DMS153 (cell line): Measurements from ENCODE around the gene TCAF2.
"Not testable (repeated sequence)": the region's sequence is repeated elsewhere in the genome, so short reads cannot be mapped to it uniquely, and the experiment has no call there.

Experiments
- DNase-seq: peaks from one replicate; lab custom pipeline; 2025; lab: John Stamatoyannopoulos, UW

The TCAF2 gene

DNA sequence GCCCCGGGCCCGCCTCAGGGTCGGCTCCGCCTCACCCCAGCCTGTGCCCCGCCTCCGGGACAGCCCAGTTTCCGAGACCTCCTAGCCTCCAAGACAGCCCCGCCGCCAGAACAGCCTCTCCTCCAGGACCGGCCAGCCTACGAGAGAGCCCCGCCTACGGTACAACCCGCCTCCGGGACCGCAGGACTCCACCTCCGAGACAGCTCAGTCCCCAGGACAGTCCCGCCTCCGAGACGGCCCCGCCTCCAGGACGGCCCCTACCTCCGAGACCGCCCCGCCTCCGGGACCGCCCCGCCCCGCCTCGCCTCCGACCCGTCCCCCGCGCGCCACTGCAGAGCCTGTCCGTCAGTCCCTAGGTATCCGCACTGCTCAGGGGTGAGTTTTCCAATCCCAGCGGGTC lies at the start of gene TCAF2:
TCAF2 (plus strand) TSS at position 329 of the 400 bp plus-strand sequence.
- not testable (repeated sequence) for DNase-seq

DNA sequence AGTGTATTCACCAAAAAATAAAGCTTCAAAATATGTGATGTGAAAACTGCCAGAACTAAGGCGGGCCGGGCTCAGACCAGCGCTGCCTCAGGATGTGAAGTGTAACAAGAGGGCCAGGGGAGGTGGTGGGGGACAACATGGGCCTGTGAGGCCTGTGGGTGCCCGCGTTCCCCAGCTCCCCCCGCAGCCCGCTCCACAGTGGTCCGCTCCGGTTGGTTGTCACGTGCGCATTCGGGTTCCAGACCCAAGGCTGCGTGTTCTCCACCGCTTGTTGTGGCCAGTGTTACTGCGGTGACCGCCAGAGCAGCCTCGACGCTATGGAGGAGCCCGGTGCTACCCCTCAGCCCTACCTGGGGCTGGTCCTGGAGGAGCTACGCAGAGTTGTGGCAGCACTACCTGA lies 49.3 kb upstream of the TCAF2 start, which contains the start of gene CTAGE15:
CTAGE15 (plus strand) TSS at position 301 of the 400 bp plus-strand sequence; CDS start at position 318, 17 bp downstream.
- not testable (repeated sequence) for DNase-seq

DNA sequence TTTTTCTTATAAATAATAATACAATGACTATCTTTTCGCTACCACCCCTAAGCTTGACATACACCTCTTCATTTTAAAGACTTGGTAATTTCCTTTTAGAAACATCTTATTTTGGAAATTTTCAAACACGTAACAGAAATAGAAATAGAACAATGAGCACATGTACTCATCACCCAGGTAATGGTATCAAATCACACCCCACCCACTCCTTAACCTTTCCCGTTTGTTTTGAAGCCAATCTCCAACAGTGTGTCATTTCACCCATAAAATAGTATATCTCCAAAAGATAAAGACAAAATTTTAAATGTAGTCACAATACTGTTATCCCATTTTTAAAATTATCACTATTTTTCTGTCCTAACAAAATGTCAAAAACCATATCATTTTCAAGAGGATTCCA lies 32.6 kb upstream of the TCAF2 start:
- not testable (repeated sequence) for DNase-seq

DNA sequence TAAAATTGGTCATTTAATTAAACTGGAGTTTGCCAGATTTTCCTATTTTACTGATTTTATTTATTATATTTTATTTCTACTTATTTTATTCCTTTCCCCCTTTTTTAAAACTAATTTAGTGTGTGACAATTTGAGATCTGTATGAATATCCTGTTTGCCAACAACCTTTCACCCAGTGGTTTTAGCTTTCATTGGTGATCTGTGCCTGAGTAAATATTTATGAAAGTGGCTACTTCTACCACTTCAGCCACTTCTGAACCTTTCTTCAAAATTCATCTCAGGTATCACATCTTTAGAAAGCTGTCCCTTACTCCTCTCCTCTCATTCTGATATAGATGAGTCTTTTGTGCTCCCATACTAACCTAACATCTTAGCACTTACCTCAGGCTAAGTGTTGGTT lies 30.9 kb upstream of the TCAF2 start:
- not testable (repeated sequence) for DNase-seq

DNA sequence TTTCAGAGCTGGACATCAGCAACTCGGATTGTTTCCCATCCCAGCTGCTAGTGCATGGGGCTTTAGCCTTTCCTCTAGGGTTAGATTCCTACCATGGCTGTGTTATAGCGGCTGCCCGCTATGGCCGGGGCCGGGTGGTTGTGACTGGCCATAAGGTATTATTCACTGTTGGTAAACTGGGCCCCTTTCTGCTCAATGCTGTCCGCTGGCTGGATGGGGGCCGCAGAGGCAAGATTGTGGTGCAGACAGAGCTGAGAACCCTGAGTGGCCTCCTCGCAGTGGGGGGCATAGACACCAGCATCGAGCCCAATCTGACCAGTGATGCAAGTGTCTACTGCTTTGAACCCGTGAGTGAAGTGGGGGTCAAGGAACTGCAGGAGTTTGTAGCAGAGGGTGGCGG lies 22.7 kb upstream of the TCAF2 start:
- not testable (repeated sequence) for DNase-seq

DNA sequence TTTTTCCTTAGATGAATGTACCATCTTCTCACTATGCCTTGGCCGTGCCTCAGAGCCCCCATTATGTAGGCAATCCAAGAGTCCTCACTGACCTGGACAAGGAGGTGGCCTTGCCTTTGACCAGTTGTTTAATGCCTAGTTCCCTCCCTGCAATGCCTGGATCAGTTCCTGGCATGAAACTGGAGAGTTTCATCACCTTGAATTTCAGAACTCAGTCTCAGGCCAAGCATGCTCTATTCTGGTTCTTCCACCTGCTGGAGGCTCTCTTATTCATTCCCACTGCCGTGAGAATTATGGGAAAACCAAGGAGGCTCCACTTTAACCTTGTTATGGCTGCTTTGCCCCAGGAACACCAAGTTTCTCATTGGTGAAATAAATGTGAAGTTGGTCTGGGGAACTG lies 17.2 kb upstream of the TCAF2 start:
- not testable (repeated sequence) for DNase-seq

DNA sequence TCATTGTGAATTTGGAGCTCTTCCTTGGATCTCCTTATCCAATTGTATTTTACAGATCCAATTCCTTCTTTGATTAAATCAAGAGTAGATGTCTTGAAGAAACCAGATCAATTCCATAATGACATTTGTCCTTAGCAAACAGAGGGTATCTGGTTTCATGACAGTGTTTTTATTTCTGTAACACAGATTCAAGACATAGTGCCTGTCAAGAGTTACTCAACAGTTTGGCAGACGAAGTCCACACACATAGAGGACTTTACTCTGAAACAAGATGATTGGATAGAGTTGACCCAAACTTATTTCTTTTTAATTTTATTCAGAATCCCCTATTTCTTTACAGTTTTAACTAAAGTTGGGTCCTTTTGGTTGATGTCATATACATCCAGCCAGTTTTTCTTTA lies 14.7 kb upstream of the TCAF2 start:
- DNase-seq: not testable (repeated sequence)

DNA sequence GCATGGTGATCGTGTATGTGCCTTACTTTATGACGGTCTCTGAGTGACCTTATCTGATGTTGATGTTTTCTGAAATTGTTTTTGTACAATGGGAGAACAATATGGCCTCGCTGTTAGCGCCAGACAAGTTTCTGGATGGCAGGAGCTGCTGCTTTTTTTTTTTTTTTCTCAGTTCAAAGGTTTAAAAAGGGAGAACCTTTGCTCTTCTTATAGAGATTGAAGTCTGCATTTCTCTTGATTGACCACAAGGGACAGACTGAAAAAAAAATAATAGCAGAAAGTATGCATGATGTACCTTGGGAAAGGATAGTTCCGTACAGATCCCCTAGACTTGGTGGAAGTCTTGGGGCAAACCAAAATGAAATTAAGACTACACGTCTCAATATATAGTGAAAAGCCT lies 5.2 kb upstream of the TCAF2 start:
- DNase-seq: not testable (repeated sequence)

DNA sequence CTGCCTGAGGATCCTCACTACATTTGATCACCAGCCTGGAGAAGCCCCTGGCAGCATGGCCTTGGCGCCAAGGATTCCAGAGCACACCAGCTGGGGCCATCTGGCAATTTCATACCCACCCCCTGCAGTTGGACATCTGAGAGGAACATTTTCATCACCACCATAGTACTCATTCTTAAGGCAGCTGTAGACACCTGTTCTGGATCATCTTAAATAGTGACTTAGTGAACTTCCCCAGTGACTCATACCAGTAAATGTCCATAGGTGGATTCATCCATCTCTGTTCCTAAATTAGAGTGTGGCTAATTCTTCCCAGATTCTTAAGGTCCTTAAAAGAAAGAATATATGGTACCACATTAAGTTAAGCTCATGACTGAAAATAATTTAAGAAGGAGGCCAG lies 3.6 kb upstream of the TCAF2 start:
- DNase-seq: not testable (repeated sequence)

DNA sequence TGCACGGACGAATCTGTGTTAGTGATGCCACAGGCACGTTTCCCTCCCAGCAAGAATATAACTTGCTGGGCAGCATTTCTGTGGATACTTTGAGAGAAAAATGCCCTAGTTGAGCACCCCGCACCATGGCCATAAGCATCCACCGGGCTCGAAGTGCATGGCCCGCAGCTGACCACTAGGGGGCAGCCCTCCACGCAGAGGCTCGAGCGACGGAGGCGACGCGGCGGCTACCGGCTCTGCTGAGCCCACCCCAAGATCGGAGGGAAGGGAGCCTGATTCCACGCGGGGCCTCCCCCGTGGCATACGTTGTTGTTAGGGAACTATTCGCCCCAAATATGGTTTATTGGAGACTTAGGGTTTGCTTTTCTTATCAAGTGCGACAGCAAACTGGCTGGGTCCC lies 716 bp upstream of the TCAF2 start:
- DNase-seq: not testable (repeated sequence)

DNA sequence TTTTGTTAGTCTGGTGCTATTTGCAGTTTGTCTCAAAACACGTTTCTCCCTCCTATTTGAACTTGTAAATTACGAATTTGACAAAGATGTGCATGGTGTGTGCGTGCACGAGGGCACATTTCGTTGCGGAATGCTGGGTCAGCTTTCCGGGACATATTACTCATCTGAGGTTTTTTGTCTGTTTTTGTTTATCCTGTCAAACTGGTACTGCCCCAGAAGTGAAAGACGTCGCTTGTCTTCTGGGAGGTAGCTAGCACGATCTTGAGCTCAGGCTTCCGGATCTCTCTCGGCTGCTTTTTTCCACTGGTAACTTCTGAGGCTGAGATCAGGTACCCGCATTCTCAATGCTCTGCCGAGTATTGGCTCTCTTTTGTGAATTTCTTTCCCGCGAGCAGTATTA lies 401 bp downstream of the TCAF2 start:
- DNase-seq: not testable (repeated sequence)

DNA sequence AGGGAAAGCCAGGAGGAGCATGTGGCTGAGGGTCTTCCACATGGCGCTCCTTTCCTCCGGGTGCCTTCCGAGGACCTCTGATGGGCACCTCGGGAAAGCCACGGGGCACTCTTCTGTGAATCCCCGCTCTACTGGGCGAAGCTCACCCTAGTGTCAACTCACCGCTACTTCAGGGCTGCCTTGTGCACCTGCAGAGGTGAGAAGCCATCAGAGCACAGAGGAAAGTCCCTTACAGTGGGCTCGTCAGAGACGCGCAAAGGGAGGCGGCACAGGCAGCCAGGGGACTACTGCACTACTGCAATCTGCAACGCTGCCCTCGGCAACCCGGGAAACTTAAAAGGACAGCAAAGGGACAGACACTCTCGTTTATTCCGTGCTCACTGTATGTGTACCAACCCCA lies 1.4 kb downstream of the TCAF2 start:
- DNase-seq: not testable (repeated sequence)

DNA sequence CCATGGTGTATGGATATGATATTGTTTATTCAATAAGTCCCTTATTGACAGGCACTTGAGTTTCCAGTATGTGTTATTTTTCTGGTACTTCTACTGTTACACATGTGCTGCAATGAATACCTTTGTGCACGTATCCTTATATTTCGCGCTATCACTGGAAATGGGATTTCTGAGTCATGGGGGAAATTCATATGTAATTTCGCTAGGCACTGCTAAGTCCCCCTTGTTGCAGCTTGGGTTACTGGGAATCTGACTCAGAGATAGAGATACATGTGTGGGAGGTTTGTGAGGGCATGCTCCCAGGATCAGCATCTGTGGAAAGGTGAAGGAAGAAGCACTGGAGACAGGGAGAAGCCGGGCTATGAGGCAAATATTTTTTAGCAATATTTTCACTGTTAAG lies 9.9 kb downstream of the TCAF2 start:
- DNase-seq: not testable (repeated sequence)

DNA sequence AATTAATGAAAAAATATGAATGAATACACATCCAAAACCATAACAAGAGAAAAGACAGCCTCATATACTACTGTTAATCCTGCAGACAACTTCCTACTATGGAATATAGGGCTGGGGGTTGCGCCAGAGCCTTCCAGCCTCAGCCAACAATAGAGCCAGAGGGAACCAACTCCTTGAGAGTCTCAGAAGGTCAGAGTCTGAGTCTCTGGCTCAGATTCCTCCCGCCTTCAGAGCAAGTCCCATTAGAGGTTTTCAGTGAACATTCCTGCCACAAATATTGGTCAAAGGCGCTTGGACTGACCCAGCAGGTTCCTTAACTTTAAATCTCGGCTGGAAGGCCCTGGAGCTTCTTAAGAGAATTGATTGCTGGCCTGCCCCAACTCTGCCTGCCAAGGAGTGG lies 11.7 kb downstream of the TCAF2 start:
- DNase-seq: not testable (repeated sequence)

DNA sequence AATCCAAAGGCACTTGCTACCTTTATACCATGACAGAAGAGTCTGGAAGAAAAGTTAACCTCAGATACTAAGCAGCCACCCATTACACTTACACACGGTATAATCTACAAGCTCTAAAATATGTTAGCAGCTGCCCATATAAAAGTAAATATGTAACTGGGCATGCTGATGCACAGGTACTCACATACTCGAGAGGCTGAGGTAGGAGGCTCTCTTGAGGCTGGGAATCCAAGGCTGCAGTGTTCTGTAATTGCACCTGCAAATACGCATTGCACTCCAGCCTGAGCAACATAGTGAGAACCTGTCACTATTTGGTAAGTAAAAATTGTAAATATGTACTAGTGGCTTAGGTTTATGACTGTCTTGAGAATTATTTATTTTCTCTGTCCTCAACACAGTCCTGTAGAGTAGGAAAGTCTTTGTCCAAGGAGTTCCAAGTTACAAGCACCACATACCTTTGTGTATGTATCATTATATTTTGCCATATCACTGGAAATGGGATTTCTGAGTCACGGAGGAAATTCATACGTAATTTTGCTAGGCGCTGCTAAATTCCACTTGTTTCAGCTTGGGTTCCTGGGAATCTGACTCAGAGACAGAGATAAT lies 12.3 kb downstream of the TCAF2 start:
- DNase-seq: not testable (repeated sequence)

DNA sequence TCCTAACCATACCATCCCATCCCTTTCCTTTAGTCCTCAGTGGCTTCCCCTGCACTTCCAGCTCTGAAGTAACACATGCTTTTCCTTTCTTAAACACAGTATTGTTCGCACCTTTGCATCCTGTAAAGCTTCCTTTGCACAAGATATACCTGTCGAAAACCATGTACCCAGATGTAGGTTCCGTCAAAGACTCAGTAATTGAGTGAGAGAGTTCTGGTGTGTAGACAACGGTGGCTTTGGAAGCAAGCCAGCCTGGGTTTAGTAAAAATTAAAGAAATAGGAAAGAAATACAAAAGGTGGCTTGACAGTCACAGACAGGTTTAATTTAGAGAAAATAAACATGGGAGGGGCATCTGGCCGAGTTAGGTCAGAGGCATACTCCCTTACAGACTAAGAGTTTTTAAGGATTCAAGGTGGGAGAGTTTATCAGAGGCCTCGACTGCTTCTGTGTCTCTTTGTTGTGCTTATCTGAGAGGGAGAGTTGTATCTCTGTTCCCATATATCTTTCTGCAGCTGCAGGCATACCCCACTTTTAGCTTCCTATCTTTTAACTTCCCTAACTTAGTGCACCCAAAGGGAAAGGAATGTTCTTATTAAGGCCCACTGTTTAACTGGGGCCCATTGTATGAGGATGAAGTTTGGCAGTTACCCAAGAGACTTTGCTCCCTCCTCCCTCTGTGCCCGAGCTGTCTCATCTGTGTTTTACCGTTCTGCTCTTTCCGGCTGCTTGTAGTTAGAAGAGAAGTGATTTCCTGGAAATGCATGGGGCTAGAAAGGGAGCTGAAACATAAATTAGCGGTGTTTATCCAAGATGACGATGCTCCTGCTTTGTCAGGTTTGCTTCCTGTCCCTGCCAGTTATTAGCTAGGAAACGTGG lies 14.8 kb downstream of the TCAF2 start:
- not testable (repeated sequence) for DNase-seq

DNA sequence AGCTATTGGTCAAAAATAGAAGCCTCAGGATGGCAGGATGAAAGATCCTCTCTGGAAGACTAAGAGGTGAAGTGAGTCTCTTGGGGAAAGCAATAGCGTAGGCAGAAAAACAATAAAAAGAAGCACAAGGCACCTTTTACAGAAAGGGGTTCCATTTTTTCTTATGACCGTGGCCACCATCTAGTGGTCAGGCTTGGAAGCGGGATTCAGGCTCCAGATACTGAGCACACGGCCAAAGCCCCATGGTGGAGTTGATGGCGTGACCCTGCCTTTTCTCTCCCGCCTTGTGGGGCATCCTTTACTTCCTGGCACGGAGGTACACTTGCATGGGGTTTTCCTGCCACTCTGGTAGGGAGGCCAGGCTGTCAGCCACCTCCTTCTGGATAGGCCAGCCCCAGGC lies 18.6 kb downstream of the TCAF2 start:
- not testable (repeated sequence) for DNase-seq

DNA sequence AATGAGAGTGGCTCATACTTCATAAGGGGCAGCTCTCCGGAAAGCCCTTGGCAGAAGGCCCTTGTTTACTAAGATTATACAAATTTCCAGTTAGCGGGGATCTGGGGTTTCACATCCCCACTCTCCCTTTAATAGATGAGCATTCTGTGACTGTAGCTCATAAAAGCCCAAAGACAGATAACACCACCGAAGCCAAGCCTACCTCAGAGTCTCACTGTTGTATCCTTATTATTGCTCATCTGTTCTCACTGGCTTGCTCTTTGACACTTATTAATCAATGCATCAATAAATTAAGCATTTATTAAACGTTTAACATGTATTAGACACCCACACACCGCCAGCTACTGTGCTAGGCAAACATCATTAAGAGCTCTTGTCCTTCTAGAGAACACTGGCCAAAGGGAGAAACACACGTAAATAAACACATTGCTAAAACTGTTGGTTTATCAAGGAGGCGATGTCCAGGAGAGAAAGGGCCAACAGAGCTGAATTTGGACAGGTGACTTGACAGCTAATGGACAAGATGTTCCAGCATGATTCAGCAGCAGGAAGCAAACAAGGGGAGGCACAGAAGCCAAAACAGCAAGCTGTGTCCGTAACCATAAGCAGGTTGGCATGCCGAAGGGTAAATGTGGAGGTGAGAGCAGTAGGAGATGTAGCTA lies 19.9 kb downstream of the TCAF2 start:
- not testable (repeated sequence) for DNase-seq

DNA sequence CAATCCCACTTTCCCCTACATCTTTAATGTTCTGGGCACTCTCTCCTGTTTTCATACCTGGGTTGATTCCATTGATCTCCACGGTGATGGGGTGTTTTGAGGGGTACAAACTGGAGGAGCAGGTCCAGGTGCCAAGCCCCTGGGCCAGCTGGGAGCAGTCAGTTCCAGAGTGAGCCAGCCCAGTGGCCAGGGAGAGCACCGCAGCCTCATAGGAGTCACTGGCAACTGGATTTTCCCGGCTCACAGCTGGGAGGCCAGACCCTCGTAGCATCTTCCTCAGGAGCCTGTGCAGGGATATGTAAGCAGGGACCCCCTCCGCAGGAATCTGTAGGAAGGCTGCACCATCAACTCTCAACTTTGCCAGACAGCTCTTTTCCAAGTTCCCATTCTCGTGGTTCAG lies 25.8 kb downstream of the TCAF2 start:
- DNase-seq: not testable (repeated sequence)

DNA sequence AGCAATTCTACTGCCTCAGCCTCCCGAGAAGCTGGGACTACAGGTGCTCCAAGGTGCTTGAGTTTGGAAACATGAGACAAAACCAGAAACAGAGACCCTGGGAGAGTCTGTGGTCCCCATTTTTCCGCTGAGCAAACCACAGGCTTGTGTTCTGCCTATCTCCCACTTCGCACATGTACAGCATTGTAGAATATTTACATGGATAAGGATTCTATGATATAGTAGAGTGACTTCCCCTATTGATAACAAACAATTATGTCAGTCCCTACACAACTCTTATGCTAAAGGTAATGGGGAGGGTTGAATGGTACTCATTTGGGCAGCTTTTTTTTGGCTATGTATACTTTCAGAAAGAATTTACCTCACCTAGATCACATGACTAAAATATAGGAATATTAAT lies 29.1 kb downstream of the TCAF2 start:
- not testable (repeated sequence) for DNase-seq

DNA sequence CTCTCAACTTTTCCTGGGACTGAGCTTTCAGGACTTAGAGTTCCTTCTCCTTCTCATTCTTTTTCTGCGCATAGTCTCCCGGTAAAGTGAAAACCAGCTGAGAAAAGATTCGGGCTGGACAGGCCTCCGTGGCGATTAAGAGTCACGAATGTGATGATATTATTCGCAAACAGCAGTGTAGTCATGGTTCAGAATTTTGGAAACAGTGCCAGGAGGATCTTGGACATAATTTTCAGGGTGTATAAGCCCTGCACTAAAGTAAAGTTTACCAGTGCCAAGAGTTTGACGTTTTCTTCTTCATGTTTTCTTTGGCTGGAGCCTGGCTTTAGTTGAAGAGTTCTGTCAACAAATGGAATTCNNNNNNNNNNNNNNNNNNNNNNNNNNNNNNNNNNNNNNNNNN lies 29.7 kb downstream of the TCAF2 start:
- DNase-seq: not testable (repeated sequence)
